C4-2B (cell line): ENCODE results near the gene IFNL4.

ENCODE experiments used
- H3K27ac ChIP-seq: fragments of 450-650 bp; 2 replicates; pipeline ENCODE4 v1.5.1; 2017
- ZFX ChIP-seq: fragments of 450-650 bp; IDR thresholded peaks from 2 replicates; pipeline ENCODE4 v1.6.1; 2017
- TF ChIP-seq, protein P1 (sequence below): fragments of 450-650 bp; conservative IDR thresholded peaks from 2 replicates; pipeline ENCODE4 v1.5.1; 2017; ENCODE audit warnings: mild to moderate bottlenecking

IFNL4 gene

DNA sequence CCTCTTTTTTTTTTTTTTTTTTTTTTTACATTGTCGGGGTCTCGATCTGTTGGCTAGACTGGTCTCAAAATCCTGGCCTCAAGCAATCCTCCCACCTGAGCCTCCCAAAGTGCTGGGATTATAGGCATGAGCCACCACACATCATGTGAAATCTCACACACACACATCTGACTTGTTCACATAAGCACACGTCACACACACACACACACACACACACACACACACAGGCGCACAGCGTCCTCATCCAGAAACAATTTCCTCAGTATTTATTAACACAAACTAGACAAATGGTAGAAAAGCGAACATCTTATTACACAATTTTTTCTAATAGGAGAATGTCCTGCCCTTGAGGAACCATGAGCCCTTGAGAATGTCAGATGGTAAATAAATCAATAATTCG lies 39.5 kb downstream of the IFNL4 start:
- TF ChIP-seq ZFX: no peak
- TF ChIP-seq, protein P1, sequence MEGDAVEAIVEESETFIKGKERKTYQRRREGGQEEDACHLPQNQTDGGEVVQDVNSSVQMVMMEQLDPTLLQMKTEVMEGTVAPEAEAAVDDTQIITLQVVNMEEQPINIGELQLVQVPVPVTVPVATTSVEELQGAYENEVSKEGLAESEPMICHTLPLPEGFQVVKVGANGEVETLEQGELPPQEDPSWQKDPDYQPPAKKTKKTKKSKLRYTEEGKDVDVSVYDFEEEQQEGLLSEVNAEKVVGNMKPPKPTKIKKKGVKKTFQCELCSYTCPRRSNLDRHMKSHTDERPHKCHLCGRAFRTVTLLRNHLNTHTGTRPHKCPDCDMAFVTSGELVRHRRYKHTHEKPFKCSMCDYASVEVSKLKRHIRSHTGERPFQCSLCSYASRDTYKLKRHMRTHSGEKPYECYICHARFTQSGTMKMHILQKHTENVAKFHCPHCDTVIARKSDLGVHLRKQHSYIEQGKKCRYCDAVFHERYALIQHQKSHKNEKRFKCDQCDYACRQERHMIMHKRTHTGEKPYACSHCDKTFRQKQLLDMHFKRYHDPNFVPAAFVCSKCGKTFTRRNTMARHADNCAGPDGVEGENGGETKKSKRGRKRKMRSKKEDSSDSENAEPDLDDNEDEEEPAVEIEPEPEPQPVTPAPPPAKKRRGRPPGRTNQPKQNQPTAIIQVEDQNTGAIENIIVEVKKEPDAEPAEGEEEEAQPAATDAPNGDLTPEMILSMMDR: no peak
- H3K27ac ChIP-seq: no peak overlapping the region

DNA sequence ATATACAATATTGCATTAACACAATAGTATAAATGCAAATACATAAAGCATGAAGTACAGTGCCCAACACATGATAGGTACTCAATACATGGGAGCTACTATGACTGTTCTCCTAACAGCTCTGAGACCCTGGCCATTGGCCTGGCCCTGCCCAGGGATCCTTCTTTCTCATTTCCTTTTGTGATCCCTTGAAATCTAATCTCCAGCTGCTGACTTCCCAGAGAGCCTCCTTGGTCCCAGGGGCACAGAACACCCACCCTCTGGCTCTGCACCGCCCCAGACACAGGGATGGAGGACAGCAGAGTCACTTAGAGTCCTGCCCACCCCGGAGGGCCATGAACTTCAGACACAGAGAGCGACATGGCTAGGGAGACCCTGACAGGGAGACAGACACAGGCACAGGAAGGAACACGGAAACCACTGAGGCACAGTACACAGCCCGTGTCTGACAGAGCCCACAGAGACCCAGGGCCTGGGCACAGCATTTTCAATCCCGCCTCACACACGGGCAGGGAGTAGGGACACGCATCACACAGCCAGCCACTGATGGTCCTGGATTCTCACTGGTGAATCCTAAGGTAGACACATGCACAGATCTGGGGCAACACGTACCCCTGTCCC lies 40.4 kb downstream of the IFNL4 start:
- no peak overlapping the region for H3K27ac ChIP-seq
- TF ChIP-seq, protein P1: no peak

DNA sequence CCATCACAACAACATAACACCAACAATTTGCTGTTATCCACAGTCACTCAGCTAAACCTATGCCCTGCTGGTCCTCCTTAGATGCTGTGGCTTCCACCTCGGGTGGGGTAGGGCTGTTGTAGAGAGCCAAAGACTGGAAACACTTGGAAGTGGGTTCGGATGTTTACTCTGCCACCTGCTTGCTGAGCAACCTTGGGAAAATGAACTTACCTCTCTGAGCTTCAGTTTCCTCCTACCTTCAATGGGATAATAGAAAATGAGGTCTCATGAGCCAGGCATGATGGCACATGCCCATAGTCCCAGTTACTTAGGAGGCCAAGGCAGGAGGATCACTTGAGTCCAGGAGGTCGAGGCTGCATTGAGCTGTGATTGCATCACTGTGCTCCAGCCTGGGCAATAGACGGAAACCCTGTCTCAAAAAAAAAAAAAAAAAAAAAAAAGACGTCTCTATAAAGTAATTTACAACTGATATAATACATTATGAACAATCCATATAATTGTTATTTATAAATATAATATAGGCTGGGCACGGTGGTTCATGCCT lies 41.3 kb downstream of the IFNL4 start:
- TF ChIP-seq ZFX: no peak
- TF ChIP-seq, protein P1: no peak

DNA sequence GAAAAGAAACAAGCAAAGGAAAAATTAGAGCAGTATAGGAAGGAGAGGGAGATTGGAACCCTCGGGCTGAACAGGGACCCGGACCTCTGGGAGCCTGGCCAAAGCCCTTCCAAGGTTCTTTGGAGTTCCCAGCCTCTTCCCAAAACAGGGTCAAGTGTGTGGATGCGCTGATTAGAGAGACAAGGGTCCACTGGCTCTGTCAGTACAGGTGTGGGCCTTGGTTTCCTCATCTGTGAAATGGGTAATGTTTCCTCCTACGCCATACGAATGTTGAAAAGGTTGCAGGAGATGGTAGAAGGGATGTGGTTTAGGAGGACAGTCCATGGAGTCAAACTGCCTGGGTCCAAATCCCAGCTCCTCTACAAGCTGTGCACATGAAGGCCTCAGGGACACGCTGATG lies 42.5 kb downstream of the IFNL4 start:
- no peak for TF ChIP-seq ZFX
- H3K27ac ChIP-seq: no peak overlapping the region

More for the DNA sequence above, 41.3 kb downstream of the IFNL4 start:
- no peak overlapping the region for H3K27ac ChIP-seq

DNA sequence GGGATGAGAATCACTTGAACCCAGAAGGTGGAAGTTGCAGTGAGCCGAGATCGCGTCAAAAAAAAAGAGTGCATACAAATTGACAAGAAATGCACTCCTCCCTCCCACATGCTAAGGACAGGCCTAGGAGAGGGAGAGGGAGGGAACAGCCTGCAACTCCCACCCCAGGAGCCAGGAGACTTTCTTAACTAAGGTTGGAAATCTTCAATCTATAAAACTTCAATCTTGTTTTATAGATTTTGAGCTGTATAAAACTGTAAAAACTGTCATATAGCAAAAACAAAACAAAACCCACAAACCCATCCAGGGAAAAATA lies 43.2 kb downstream of the IFNL4 start:
- no peak overlapping the region for H3K27ac ChIP-seq
- TF ChIP-seq, protein P1: no peak
- TF ChIP-seq ZFX: no peak

DNA sequence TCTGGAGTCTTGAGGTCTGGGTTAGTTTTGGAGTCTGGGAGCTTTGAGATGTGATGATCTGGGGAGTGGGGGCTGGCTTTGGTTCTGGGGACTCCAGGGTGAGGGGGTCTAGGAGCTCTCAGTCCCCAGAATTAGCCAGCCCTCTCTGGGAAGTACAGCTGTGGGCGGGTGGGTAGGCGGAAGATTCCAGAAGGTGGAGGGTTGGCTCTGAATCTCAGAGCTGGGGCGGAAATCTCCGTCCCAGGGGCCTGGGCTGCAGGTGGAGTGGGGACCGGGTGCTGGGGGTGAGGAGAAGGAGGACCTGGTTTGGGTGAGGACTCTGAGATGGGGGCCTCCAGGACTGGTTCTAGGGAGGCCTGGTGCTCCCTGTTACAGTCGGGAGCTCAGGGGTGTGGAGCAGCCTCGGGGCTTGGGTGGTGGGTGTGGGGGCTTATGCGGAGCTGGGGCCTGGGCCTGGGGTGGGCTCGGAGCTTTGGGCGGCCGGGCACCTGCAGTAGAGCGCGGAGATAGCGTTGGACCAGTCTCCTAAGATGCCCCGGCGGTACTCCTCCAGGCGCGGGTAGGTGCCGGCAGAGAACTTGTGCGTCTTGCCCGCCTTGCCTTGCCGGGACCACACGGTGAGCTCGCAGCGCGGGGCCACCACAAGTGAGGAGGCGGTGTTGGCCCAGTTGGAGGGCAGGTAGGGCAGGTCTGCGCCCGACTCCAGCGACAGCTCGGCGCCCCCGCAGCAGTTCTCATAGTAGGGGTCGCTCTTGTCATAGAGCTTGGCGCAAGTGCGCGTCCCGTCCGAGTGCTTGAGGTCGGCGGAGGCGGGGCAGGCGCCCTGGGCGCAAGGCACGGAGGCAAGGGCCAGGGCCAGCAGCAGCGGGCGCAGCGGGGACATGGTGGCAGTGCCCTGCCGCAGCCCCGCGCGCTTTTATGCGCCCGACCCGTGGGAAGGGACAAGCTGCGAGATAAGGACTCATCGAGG lies 45.0 kb downstream of the IFNL4 start, which contains the start of gene SYCN:
Gene SYCN (minus strand): TSS at position 892 of the 970 bp plus-strand sequence. CDS start 9 bp downstream, at position 883.
- H3K27ac ChIP-seq: no peak within 1 kb of the TSS
- TF ChIP-seq, protein P1: no peak
- no peak for TF ChIP-seq ZFX

DNA sequence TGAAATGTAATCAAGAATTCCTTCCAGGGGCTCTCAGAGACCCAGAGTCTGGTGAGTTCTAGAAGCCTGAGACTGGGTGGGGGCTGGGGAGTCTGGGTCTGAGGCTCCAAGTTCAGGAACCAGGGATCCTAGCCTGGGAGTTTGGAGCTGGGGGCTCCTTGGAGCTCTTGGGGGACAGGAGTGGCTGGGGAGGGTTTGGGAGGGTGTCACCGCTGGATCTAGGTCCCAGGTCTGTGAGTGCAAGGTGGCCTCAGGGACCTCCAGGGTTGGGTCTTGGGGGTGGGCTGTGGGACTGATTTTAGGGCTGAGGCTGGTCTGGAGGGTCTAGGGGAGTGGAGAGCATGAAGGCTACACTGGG lies 45.7 kb downstream of the IFNL4 start:
- TF ChIP-seq, protein P1: no peak
- no peak for TF ChIP-seq ZFX
- no peak overlapping the region for H3K27ac ChIP-seq
